Endodermal cell (in vitro differentiated cells): ENCODE results near the gene MARK1. TPM values are rescaled to one million over a fixed set of nuclear protein-coding genes. Genes with fewer than 3 reads are reported as not detected.
"Not testable (repeated sequence)": the region's sequence is repeated elsewhere in the genome, so short reads cannot be mapped to it uniquely, and the experiment has no call there.

Experiments used
- DNase-seq: peaks from one replicate; pipeline ENCODE4 v3.0.0-alpha.2; 2017
- H3K27ac ChIP-seq: 2 replicates; pipeline ENCODE4 v1.5.1; 2013; ENCODE audit warnings: mild to moderate bottlenecking, low read depth, low read length, moderate library complexity
- H3K27me3 ChIP-seq: 2 replicates; pipeline ENCODE4 v1.6.1; 2013; ENCODE audit warnings: mild to moderate bottlenecking, low read length, moderate library complexity; ENCODE audit not compliant: insufficient read depth, control insufficient read depth, poor library complexity, severe bottlenecking
- H3K36me3 ChIP-seq: 2 replicates; pipeline ENCODE4 v1.7.0; 2013; ENCODE audit warnings: mild to moderate bottlenecking, low read length, moderate library complexity; ENCODE audit not compliant: control insufficient read depth, insufficient read depth
- H3K4me1 ChIP-seq: one replicate; pipeline ENCODE4 v1.7.0; 2013; ENCODE audit warnings: low read length; ENCODE audit not compliant: control insufficient read depth, insufficient read depth
- H3K4me3 ChIP-seq: 2 replicates; pipeline ENCODE4 v1.5.1; 2013; ENCODE audit warnings: mild to moderate bottlenecking, low read length, moderate library complexity
- H3K9ac ChIP-seq: 2 replicates; pipeline ENCODE4 v1.6.1; 2013; ENCODE audit warnings: mild to moderate bottlenecking, low read length, moderate library complexity; ENCODE audit not compliant: poor library complexity, severe bottlenecking; ENCODE audit errors: extremely low read depth
- H3K9me3 ChIP-seq: 2 replicates; pipeline ENCODE4 v1.6.1; 2013; ENCODE audit warnings: mild to moderate bottlenecking, low read length, moderate library complexity; ENCODE audit not compliant: control insufficient read depth
- H3K27ac Mint-ChIP-seq: 2 replicates; pipeline ENCODE4 v1.8.0; 2020; ENCODE audit warnings: mixed read lengths
- H3K27me3 Mint-ChIP-seq: 2 replicates; pipeline ENCODE4 v1.8.0; 2021; ENCODE audit warnings: mild to moderate bottlenecking, mixed read lengths; ENCODE audit not compliant: insufficient read depth
- H3K36me3 Mint-ChIP-seq: 2 replicates; pipeline ENCODE4 v1.8.0; 2020; ENCODE audit warnings: low read depth, mixed read lengths
- H3K4me1 Mint-ChIP-seq: 2 replicates; pipeline ENCODE4 v1.8.0; 2020; ENCODE audit warnings: mixed read lengths
- H3K4me3 Mint-ChIP-seq: 2 replicates; pipeline ENCODE4 v1.8.0; 2020; ENCODE audit warnings: mild to moderate bottlenecking, moderate library complexity, mixed read lengths
- H3K9me3 Mint-ChIP-seq: 2 replicates; pipeline ENCODE4 v1.8.0; 2020; ENCODE audit warnings: mild to moderate bottlenecking, mixed read lengths
- WGBS, 2 experiments: methylation state at CpG; one replicate each; pipeline versions ENCODE4 v1.1.5 to v1.1.7; 2013; ENCODE audit warnings: missing lambda C conversion rate in 2 of 2, mixed read lengths in 1 of 2; ENCODE audit not compliant: insufficient coverage in 1 of 2, insufficient read length in 1 of 2; 5-methylcytosine and 5-hydroxymethylcytosine counted together
- total RNA-seq, 2 donors: library from RNA; stranded (reverse); fragmentation: NEBNext Ultra II Directional in 1 of 2; extraction: Animal tissue kit (Norgen Biotek cat#: 25700) in 1 of 2; gene quantifications; 2 replicates in 1 of 2; 3 replicates in 1 of 2; pipeline ENCODE4 v1.2.1, GENCODE V29; 2021
- TF ChIP-seq, protein P1 (sequence below): fragments of 200-600 bp; sonication (generic); conservative IDR thresholded peaks from 2 replicates; pipeline ENCODE4 v1.5.0; 2021; ENCODE audit warnings: antibody characterized with exemption, mild to moderate bottlenecking

Gene MARK1
- total RNA-seq, 2 donors from 2014 or later = 8.8 to 12.6 TPM

DNA sequence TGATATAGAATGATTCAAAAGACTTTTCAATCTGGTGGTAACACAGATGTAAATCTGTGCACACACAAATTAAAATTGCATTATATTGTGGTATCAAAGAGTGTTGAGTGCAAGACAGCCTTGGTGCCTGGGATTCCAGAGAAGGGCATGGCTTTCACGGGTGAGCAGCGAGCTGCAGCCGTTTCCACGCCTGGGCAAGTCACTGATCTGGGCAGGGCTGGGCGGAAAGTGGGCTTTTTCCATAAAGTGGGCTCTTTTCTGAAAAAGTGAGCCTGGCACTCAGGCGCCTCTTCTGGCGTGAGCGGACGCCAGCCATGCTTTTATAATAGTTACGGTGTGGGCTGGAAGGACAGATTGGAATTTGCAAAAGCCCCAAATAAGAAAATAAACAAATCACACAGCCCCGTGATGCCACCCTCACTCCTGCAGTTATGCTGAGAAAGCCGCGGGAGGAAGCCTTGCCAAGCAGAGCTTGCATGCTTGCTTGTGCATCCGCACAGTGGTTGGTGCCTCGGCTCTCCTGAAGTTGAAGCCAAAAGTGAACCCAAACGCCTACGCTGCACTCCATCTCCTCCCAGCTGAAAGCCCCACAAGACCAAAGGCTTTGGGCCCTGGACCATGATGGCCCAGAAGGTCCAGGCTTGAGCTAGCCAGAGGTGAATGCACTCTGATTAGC, 155.1 kb downstream of the MARK1 start:
- no peaks in the 10 kb centered on the region for H3K9me3 ChIP-seq
- H3K4me3 ChIP-seq = no peak overlapping the region
- TF ChIP-seq, protein P1, sequence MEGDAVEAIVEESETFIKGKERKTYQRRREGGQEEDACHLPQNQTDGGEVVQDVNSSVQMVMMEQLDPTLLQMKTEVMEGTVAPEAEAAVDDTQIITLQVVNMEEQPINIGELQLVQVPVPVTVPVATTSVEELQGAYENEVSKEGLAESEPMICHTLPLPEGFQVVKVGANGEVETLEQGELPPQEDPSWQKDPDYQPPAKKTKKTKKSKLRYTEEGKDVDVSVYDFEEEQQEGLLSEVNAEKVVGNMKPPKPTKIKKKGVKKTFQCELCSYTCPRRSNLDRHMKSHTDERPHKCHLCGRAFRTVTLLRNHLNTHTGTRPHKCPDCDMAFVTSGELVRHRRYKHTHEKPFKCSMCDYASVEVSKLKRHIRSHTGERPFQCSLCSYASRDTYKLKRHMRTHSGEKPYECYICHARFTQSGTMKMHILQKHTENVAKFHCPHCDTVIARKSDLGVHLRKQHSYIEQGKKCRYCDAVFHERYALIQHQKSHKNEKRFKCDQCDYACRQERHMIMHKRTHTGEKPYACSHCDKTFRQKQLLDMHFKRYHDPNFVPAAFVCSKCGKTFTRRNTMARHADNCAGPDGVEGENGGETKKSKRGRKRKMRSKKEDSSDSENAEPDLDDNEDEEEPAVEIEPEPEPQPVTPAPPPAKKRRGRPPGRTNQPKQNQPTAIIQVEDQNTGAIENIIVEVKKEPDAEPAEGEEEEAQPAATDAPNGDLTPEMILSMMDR = no peak
- Mint-ChIP-seq H3K27ac (no peak overlapping the region), H3K27me3 (no peaks in the 10 kb centered on the region), H3K9me3 (no peaks in the 10 kb centered on the region), H3K4me1 (no peaks in the 10 kb centered on the region), H3K36me3 (no peaks in the 10 kb centered on the region), H3K4me3 (no peak overlapping the region)
- H3K4me1 ChIP-seq = no peaks in the 10 kb centered on the region
- H3K27ac ChIP-seq = no peak overlapping the region
- no peaks in the 10 kb centered on the region for H3K36me3 ChIP-seq
- no peak overlapping the region for H3K9ac ChIP-seq
- H3K27me3 ChIP-seq = no peaks in the 10 kb centered on the region
- WGBS, 2 experiments = 88 to 95% methylated on average over 8 to 17 of the region's 17 CpGs
- DNase-seq = no peak

DNA sequence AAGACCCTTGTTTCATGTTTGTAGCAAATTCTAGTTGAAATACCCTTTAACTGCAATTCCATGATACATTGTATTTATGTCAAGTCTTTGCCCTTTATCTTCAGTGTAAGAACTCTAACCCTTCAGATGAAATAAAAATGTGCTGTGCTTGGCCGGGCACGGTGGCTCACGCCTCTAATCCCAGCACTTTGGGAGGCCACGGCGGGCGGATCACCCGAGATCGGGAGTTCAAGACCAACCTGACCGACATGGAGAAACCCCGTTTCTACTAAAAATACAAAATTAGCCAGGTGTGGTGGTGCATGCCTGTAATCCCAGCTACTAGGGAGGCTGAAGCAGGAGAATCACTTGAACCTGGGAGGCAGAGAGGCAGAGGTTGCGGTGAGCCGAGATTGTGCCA, 155.8 kb downstream of the MARK1 start:
- WGBS, 2 experiments = 96 to 97% methylated on average over 5 to 12 of the region's 12 CpGs
- H3K36me3 Mint-ChIP-seq = not testable (repeated sequence)

DNA sequence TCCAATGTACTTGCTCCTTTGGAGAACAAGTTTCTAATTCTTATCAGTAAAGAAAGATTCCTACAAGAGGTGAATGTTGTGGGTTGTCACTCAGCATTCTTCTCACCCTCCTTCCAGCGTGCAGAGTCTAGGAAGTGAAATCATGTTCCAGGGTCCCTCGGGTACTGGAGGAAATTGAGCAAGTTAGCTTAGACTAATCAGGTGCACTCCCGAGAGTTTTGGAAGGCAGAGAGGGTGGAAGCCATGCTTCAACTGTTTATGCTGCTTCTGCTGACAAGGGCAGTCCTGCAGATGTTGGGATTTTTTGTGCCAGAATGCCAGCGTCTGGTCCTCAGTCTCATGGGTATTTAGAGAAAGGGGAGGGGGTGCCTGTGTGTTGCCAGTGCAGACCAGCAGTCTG, 157.0 kb downstream of the MARK1 start:
- 93 to 95% methylated on average over 3 to 4 of the region's 4 CpGs for WGBS, 2 experiments
- Mint-ChIP-seq H3K36me3 (no peaks in the 10 kb centered on the region), H3K9me3 (no peaks in the 10 kb centered on the region), H3K4me1 (peaks cover 3% of the 10 kb centered on the region), H3K4me3 (no peak overlapping the region), H3K27ac (no peak overlapping the region), H3K27me3 (peaks cover 6% of the 10 kb centered on the region)
- Histone ChIP-seq H3K27me3 (peaks cover 9% of the 10 kb centered on the region), H3K9me3 (no peaks in the 10 kb centered on the region), H3K4me1 (no peaks in the 10 kb centered on the region), H3K4me3 (no peak overlapping the region), H3K9ac (no peak overlapping the region), H3K27ac (no peak overlapping the region), H3K36me3 (no peaks in the 10 kb centered on the region)
- TF ChIP-seq, protein P1 = no peak
- no peak for DNase-seq

More for the DNA sequence above, 155.8 kb downstream of the MARK1 start:
- H3K27me3 Mint-ChIP-seq, DNase-seq, H3K4me3 Mint-ChIP-seq, H3K4me3 ChIP-seq, H3K4me1 Mint-ChIP-seq, H3K4me1 ChIP-seq, H3K36me3 ChIP-seq, H3K27me3 ChIP-seq, H3K9ac ChIP-seq, H3K27ac ChIP-seq, H3K9me3 Mint-ChIP-seq, H3K27ac Mint-ChIP-seq, H3K9me3 ChIP-seq: not testable (repeated sequence)

DNA sequence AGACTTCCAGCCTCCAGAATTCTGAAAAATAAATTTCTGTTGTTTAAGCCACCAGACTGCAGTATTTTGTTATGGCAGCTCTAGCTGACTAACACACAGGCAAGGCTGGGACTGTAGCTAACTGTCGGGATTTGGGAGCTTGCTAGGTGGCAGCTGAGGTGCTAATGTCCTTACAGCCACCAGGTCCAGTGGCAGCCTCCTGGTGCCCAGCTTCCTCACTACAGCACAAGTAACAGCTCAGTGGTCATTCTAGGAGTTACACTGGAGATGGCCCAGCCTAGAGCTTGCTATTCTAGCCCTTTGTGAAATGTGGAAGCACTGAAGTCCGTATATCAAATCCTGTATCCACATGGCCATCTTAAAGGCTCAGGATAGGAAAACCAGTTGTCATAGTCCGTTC, 157.9 kb downstream of the MARK1 start:
- Histone ChIP-seq H3K4me1 (no peaks in the 10 kb centered on the region), H3K27me3 (peaks cover 13% of the 10 kb centered on the region), H3K27ac (no peak overlapping the region), H3K9me3 (no peaks in the 10 kb centered on the region), H3K4me3 (no peak overlapping the region), H3K36me3 (no peaks in the 10 kb centered on the region), H3K9ac (no peak overlapping the region)
- H3K4me1 Mint-ChIP-seq = peaks cover 3% of the 10 kb centered on the region
- H3K4me3 Mint-ChIP-seq = no peak overlapping the region
- no peaks in the 10 kb centered on the region for H3K9me3 Mint-ChIP-seq
- 90 to 93% methylated on average over 3 of the region's 3 CpGs for WGBS, 2 experiments
- no peaks in the 10 kb centered on the region for H3K36me3 Mint-ChIP-seq
- peaks cover 13% of the 10 kb centered on the region for H3K27me3 Mint-ChIP-seq
- no peak overlapping the region for H3K27ac Mint-ChIP-seq
- peak; percentile 75 for DNase-seq
- TF ChIP-seq, protein P1 = peak; percentile 69
